Hypothalamus (tissue), 51 donors: Measurements from ENCODE around the gene CCDC93.

Source experiments
- DNase-seq, 51 donors: peaks; one replicate each; lab custom pipeline; 2025; lab: John Stamatoyannopoulos, UW

CCDC93 gene, protein sequence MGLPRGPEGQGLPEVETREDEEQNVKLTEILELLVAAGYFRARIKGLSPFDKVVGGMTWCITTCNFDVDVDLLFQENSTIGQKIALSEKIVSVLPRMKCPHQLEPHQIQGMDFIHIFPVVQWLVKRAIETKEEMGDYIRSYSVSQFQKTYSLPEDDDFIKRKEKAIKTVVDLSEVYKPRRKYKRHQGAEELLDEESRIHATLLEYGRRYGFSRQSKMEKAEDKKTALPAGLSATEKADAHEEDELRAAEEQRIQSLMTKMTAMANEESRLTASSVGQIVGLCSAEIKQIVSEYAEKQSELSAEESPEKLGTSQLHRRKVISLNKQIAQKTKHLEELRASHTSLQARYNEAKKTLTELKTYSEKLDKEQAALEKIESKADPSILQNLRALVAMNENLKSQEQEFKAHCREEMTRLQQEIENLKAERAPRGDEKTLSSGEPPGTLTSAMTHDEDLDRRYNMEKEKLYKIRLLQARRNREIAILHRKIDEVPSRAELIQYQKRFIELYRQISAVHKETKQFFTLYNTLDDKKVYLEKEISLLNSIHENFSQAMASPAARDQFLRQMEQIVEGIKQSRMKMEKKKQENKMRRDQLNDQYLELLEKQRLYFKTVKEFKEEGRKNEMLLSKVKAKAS

DNA sequence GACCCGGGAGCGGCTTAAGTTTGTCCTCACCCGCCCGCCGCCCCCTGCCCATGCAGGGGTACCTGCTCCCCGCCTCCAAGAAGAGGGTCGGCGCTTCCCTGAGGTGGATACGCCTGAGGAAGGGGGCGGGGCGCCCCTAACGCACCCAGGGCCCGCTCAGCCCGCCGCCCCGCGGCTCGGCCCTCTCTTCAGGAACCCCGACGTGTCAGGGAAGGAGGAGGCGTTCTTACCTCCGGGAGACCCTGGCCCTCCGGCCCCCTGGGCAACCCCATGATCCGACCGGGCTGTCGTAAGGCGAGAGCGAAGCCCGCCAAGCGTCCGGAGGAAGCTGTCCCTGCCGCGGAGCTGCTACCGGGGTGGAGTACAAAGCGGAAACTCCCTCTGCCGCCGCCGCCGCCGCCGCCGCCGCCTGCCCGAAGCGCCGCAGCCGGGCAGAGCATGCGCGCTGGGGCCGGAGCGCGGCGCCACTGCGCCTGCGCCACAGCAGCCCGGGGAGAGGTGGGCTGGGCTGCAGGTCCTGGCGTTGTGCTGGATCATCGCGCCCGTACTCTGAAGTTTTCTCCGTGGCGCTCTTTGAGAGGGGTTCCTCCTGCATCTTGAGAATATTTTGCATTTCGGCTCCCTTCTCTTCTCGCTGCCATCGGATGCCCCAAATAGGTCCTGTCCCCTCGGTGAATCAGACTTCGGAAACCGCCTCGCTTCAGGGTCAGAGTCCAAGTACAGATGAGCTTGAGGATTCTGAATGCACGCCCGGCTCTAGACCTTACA is at the start of gene CCDC93:
TSS of gene CCDC93 (minus strand) at position 347 of the 768 bp plus-strand sequence. CDS start at position 272, 75 bp downstream.
- peak; percentile 25 to 88 (median 67) for DNase-seq

DNA sequence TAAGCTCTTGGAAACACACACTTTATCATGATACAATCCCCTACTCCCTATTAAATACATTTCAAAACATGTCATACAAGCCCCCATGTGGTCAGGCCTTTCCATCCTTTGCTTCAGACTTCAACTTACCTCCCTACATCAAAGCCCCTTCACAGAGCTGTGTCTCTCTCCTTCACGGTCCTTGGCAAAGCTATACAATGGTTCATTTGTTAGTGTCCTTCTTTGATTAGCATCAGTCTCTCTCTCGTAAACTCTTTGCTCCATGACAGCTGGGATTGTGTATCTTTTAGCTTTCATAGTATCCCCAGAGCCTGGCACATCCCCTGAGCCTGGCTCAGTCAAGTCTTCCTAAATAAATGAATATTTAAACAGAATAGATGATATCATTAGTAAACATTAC is 48.8 kb upstream of the CCDC93 start:
- no peak for DNase-seq

DNA sequence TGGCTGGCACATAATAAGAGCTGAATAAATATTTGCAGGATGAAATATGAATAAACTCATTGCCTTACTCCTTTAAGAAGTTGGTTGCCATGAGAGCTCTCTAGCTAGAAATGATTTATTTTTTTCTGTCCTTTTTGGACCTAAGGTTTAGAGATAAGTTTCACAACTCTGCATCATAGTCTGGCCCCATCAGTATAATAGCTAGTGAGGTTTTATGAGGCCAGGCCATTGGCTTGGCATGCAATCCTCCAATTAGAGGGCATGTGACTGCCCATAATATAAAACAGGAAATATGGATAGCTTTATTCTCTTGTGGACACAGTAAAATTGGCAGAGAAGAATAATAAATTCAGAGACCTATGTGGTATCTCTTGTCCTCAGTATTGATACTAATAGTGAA is 48.2 kb upstream of the CCDC93 start:
- no peak for DNase-seq

DNA sequence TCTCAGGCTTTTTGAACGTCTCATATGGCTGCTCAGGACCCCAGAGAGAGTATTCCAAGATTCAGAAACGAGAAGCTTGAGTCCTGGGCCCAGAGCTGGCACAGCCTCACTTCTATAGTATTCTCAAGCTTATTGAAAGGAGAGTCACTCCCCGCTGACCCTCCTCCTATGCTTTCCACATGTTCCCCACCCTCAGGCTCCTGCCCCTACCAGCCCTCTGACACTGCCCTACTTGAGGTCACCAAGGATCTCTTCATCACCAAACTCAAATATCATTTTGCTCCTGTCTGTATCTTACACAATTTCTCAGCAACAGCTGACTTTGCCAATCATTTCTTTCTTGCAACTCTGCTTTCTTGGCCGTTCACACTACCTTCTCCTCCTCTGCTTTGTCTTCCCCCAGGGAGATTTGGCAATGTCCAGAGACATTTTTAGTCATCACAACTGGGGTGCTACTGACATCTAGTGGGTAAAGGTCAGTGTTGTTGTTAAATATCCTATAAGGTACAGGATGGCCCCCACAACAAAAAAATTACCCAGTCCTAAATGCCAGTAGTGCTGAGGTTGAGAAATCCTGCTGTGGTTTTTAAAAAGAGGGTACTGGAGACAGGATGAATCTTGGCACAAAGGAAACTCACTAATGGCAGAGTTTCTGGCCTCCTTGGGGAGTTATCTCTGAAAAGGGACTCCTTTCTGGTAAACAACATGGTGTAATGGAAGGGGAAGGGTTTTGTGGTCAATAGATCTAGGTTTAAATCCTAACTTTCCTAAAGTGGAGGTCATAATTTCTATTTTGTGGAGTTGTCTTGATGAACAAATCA is 47.5 kb upstream of the CCDC93 start:
- DNase-seq, result peak in 3 of 51 donors; percentile 1 to 10 (median 4)

DNA sequence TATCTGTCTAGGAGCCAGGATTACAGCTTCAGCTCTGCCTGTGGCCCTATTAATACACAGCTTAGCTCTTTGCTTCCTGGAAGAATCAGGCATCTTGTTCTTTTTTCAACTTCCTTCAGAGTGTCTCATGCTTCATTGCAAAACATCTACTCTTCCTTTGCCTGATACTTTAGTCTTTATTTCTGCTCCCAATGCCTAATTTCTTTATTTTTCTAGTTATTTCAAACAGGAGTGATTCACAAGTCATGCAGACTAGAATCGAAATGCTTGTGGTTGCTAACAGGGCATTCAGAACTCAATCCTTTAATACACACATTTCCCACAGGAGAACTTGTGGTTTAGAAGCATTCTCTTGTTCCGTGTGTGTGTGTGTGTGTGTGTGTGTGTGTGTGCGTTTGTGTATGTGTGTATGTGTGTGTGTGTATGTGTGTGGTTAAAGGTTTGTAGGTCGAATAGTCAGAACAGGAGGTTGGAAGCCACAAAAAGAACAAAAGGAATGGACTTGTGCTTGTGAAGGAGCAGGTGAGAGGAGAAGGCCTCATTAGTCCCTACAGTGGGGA is 46.1 kb upstream of the CCDC93 start:
- no peak for DNase-seq

DNA sequence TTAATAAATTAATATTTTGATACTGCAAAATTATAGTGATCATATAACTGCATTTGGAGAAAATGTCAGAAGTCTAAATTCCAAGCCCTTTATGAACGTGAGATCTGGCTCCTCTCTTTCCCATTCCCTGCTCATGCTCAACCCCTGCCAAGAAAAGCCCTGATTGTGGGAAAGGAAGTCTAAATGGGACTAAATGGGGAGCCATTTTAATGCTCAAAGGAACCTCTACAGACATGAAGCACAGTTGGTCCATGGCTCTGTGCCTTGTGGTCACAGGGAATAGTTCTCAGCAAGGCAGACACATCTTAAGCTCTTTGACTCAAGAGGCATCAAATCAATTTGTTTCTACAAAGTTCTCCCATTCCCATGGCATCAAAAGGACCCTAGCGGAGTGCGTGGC is 45.1 kb upstream of the CCDC93 start:
- no peak for DNase-seq

DNA sequence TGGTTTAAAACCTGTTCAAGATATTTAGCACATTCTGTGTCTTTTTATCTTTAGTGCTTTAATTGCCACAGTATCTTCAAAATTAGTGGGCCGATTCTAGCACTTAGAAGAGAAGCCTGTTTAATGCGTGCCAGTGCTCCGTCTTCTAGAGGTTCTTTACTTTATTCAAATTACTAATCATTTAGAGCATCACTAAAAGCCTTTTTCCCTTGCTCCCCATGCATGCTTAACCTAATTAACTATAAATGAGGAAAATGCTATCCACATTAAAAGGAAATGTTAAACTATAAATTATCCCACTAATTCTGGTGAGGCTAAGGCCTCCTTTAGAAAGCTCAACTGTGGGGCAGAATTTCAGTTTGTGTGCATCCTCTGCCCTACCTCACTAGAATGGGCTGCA is 42.9 kb upstream of the CCDC93 start:
- no peak for DNase-seq

DNA sequence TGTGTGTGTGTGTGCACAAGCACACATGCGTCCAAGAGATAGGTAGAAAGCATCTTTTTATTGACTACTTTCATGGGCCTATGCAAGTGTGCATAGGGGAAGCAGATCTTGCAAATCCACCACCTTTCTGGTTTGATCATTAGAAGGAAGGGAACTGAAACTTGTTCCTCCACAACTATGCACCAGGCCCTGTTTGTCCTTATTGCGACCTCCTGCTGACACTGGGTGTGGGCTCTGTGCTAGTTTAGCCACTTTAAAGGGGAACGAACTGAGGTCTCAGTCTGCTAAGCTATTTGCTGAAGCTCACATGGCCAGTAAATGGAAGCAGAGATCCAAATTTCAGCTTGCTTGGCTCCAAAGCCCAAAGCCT is 42.3 kb upstream of the CCDC93 start:
- DNase-seq, result peak in 9 of 51 donors; percentile 1 to 16 (median 4)

DNA sequence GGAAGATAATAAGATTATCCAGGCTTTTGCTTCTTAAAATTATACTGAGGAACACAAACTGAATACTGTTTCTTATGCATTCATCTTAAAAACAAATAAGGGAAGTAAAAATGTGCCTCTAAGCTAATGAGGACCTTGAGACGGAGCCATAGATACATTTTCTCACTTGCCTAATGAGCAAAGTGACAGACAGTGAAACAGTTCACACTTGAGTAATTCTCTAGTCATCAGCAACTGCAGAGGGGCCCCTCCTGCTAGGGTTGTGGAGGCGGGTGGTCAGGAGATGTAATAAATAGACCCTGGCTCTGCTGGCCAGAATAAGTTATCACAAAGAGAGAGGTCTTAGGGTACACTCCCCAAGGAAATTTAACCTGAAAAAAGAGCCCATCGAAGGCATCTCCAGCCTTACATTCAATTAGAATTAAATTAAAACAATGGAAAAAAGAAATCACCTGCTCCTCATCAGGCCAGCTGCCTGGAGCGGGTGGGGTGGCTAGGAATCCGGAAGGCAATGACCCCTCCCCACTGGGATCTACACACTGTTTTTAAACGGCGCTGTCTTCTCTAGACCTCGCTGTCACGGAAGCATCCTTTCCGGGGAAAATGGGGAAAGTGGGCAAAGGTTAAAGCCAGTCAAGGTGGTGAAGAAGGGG is 41.8 kb upstream of the CCDC93 start:
- no peak for DNase-seq

DNA sequence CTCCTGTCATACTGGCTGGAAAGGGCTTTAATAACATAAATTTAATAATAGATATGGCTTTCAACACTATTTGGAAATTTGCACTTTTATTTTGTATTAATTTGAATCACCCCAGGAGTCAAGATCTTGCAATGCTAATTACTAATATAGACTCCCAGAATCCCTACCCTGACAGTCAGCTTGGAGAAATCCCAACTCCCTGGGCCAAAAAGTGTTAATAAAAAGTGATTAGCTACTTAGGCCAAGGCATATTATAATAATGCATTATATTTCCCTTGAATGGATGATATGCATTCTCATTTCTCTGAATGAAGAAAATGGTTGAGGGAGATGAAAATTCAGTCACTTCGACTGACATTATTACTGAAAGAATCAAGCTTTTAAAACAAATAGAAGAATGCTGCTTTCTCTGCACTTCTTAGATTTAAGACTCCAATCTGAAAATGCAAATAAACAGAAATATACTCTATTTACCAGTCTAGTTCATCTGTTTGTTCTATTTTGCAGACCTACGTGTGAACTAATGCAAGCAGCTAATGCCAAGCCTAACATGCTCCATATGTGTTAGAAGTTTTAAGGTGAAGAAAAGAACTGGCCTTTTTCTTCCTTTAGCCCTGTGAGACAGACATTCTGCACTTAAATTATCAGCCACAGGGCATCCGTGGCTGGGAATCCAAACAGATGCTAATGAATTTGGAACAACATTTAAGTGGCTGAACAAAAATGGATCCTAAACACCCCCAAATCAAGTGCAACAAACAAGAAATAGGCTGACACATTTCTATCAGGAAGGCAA is 40.5 kb upstream of the CCDC93 start:
- no peak for DNase-seq

DNA sequence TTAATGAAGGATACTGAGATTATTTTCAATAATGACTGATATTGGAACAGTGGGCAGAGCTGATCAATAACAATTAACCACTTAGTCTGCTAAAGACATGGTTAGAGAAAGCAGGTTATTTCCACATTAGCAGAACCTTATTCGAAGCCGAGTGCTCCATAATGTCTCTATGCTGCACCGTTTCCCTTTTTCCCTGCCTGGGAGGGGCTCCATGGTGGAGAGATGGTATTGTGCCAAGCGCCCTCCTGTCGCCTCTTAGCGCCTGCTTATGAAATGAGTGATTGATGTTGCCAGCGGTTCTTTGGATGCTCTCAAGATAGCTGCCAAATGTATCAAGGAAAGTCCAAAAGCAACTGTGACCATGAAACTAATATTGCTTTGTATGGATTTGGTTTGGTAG is 39.8 kb upstream of the CCDC93 start:
- no peak for DNase-seq

DNA sequence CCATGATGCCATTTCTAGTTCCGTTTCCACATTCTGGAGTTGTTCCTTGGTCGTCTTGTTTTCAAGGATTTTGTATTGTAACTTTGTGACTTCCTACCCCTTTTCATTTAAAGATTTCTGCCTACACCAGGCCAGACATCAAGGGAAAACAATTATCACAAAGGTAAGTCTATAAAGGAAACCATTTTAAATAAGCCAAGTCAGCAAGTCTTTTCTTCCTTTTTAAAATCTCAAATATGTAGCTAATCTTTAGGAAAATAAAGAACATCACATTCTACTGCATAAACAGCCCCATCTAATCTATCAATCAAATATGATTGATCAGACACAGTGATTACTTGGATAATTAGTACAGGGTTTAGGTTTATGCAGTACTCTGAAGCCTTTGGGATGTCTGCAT is 38.6 kb upstream of the CCDC93 start:
- no peak for DNase-seq

DNA sequence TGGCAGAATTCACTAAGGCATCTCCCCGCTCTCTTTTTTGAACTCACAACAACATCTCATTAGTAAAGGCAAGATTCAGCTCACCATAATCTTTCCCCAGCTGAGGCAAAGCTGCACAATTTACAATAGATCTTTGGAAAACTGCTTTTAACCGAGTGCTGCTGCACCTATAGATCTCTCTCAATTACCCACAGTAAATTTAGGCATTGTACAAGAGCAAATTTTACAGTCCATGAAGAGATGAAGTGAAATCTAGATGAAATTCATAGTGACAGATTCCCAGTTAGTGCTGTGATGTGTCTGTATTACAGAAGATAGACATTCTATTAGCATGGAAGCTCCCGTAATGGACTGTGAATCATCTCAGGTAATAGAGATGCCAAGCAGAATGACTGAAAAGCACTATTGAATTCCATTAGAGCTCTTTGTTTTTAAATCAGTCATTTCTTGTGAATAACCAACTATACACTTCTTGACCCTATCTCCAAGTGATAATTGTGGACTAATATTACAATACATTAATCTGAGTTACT is 38.0 kb upstream of the CCDC93 start:
- no peak for DNase-seq

DNA sequence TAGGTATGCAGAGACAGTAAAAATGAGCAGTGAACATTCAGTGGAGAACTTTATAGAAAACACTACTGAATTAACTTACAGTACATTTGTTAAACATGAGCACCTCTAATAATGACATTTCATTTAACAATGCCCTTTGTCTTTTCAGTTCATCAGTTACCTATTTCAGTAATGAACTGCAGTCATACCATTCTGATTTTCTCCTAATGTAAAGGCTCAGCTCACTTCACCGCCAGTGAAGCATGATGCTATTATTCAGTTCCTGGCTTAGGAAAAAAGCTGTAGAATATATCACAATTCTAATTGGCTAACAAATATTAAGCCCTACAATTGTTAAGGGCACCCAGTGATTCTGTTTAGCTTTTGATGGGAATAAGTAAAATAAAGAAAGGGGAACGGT is 37.1 kb upstream of the CCDC93 start:
- DNase-seq, result no peak

DNA sequence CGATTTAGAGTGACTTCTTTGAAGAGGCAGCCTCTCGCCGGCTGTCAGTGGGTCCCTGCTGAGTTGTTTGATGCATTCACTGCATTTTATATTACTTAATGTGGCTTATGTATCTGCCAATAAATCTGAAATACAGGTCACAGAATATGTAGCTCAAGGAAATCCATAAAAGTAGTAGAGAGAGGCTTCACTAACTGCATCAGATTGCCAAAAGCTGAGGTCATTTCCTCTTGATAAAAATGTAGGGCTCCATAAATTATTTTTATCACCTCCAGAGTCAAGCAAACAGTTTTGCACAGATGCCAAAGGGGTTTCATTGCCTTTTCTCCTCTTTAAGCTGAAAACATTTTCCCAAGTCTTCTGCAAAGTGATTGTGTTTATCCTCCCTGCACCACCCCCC is 36.5 kb upstream of the CCDC93 start:
- no peak for DNase-seq

DNA sequence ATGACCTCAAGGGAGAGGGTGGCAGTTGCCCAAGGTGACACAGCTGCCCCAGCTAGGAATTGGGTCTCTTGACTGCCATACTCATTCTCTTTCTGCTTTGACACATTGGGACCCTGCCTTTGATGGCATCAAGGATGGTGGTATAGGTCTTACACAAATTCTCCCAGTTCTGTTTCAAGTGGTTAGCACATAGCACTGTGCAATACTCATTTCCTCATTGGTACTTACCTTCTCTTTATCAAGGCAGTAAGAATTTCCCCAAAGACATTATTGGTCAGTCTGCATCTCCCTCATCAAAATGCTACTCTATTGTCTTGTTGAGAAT is 35.9 kb upstream of the CCDC93 start:
- DNase-seq, result no peak

DNA sequence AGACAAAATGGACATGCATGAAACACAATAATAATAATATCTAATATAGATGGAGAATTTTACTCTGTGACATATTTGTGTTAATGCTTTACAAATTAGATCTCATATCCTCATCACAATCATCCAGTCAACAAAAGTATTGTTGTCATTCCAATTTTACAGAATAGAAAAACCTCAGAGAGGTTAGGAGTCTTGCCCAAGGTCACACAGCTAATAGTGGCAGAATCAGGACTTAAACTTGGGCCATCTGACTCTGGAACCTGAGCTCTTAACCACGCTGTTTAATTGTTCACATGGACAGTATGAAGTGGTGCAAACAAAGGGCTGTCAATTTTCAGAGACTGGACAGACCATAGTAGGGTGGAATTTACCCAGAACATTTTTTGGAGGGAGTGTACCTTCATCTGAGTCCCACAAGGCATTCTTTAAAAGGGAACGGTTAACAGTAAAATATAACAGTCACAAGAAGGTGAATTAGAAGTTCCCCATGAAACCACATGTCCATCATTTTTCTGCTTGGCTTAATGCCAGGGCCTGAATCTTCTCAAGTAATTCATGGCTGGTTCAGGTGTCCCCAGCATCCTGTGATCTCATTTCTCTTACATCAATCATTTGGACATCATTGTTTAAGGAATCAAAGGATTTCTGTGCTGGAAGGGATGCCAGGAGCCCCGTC is 35.4 kb upstream of the CCDC93 start:
- no peak for DNase-seq

DNA sequence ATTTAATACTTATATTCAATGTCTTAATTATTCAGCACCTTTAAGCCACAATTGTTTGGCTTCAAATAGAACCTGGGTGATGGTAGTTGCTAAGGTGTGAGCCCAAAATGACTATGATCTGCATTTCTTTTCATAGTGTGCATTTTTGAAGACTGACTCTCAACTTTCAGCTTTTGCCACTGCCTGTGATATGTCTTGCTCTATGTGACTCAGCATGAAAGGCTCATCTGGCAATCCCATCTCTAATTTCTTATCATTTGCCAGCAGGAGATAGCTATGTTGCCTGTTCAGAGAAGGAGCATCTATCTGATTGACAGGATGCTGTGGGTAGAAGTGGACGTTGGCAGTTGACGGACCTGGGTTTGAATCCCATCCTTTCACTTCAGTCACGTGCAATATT is 34.5 kb upstream of the CCDC93 start:
- DNase-seq, result no peak
